ENCODE measurements around the gene CCDC80. TPM values are rescaled to one million over a fixed set of nuclear protein-coding genes. Genes with fewer than 3 reads are reported as not detected.

The CCDC80 gene
- total RNA-seq, 4 donors from 2014 or later, result 19.4 to 129 (median 31.1) TPM

GRCh38 chr3:112560721-112561483 is 80.0 kb downstream of the CCDC80 start:
- peak overlapping the region; percentile 89 to 99 (median 94) for H3K27ac ChIP-seq
- peak in 1 of 2 donors; percentile 50 for DNase-seq (ENCODE audit: low spot score in 2 of 2)
- peaks cover 0 to 51% (median 24%) of the 10 kb centered on the region in 4 donors for H3K4me1 ChIP-seq
- no peaks in the 10 kb centered on the region for H3K9me3 ChIP-seq
- 0 to 1% methylated on average over 21 to 24 of the region's 29 CpGs for WGBS, 2 donors
- H3K27me3 ChIP-seq, result no peaks in the 10 kb centered on the region
- peak overlapping the region; percentile 76 to 87 (median 80) for H3K4me3 ChIP-seq
- no peak for TF ChIP-seq EP300 (IDR thresholded peaks at IDR 0.05)
- H3K36me3 ChIP-seq, result peaks cover 0 to 9% (median 0%) of the 10 kb centered on the region in 3 donors

GRCh38 chr3:112560307-112560706 is 80.6 kb downstream of the CCDC80 start:
- 19 to 30% methylated on average over 2 of the region's 2 CpGs for WGBS, 2 donors
- no peak for DNase-seq (ENCODE audit: low spot score in 2 of 2)
- Histone ChIP-seq H3K9me3 (no peaks in the 10 kb centered on the region), H3K27me3 (no peaks in the 10 kb centered on the region), H3K36me3 (peaks cover 0 to 3% (median 0%) of the 10 kb centered on the region in 3 donors), H3K27ac (peak overlapping the region in 2 of 4 donors; percentile 89 to 99), H3K4me1 (peaks cover 0 to 57% (median 28%) of the 10 kb centered on the region in 4 donors), H3K4me3 (peak overlapping the region in 2 of 4 donors; percentile 83 to 87)
- TF ChIP-seq CTCF (IDR thresholded peaks at IDR 0.05), result no peak
- no peak for TF ChIP-seq POLR2A (IDR thresholded peaks at IDR 0.05)
- TF ChIP-seq EP300 (IDR thresholded peaks at IDR 0.05), result no peak

- H3K27ac ChIP-seq, result no peak overlapping the region
- TF ChIP-seq EP300 (IDR thresholded peaks at IDR 0.05), result no peak
- TF ChIP-seq CTCF (IDR thresholded peaks at IDR 0.05), result no peak
- no peak for TF ChIP-seq POLR2A (IDR thresholded peaks at IDR 0.05)
- H3K4me3 ChIP-seq, result no peak overlapping the region
- 78 to 81% methylated on average over 1 of the region's 1 CpG for WGBS, 2 donors
- no peaks in the 10 kb centered on the region for H3K9me3 ChIP-seq
- DNase-seq (ENCODE audit: low spot score in 2 of 2), result no peak
- H3K4me1 ChIP-seq, result peaks cover 0 to 60% (median 23%) of the 10 kb centered on the region in 4 donors
- H3K36me3 ChIP-seq, result no peaks in the 10 kb centered on the region
- H3K27me3 ChIP-seq, result no peaks in the 10 kb centered on the region
Measured at GRCh38 chr3:112557976-112558375, 83.0 kb downstream of the CCDC80 start.

GRCh38 chr3:112555535-112556170 is 85.3 kb downstream of the CCDC80 start:
- no peaks in the 10 kb centered on the region for H3K9me3 ChIP-seq

GRCh38 chr3:112550859-112551258 is 90.1 kb downstream of the CCDC80 start:
- H3K4me3 ChIP-seq, result no peak overlapping the region
- H3K36me3 ChIP-seq, result peaks cover 0 to 27% (median 0%) of the 10 kb centered on the region in 3 donors
- 19 to 32% methylated on average over 1 of the region's 1 CpG for WGBS, 2 donors
- no peak for DNase-seq (ENCODE audit: low spot score in 2 of 2)
- H3K4me1 ChIP-seq, result peaks cover 0 to 30% (median 4%) of the 10 kb centered on the region in 4 donors
- no peak overlapping the region for H3K27ac ChIP-seq
- no peaks in the 10 kb centered on the region for H3K9me3 ChIP-seq
- TF ChIP-seq CTCF (IDR thresholded peaks at IDR 0.05) (no peak), POLR2A (IDR thresholded peaks at IDR 0.05) (no peak), EP300 (IDR thresholded peaks at IDR 0.05) (no peak)
- H3K27me3 ChIP-seq, result no peaks in the 10 kb centered on the region

More at GRCh38 chr3:112555535-112556170, 85.3 kb downstream of the CCDC80 start:
- WGBS, 2 donors, result 82 to 88% methylated on average over 1 of the region's 1 CpG
- H3K4me1 ChIP-seq, result peaks cover 0 to 63% (median 19%) of the 10 kb centered on the region in 4 donors
- H3K27ac ChIP-seq, result no peak overlapping the region
- DNase-seq (ENCODE audit: low spot score in 2 of 2), result no peak
- no peak overlapping the region for H3K4me3 ChIP-seq
- TF ChIP-seq EP300 (IDR thresholded peaks at IDR 0.05), result no peak
- TF ChIP-seq CTCF (IDR thresholded peaks at IDR 0.05), result no peak
- no peak for TF ChIP-seq POLR2A (IDR thresholded peaks at IDR 0.05)
- no peaks in the 10 kb centered on the region for H3K36me3 ChIP-seq
- no peaks in the 10 kb centered on the region for H3K27me3 ChIP-seq

Other genes with a start within 250 kb of the CCDC80 start
- 1 to 10 TPM in 1 of 4 donors, under 1 TPM in 1, not detected in 2; 0.98 to 5.4 TPM for gene BTLA, start 141.7 kb downstream of the CCDC80 start, total RNA-seq
- 10 to 100 TPM; 37.0 to 83.7 (median 53.1) TPM for gene ATG3, start 79.2 kb downstream of the CCDC80 start, total RNA-seq
- gene SLC35A5, start 79.1 kb downstream of the CCDC80 start, total RNA-seq, result 10 to 100 TPM; 19.0 to 30.4 (median 25.0) TPM
- gene CD200R1L, start 205.7 kb upstream of the CCDC80 start, total RNA-seq, result not detected